Skeletal muscle tissue (tissue), 4 donors: ENCODE data around the gene FASTKD2. TPM values are rescaled to one million over a fixed set of nuclear protein-coding genes. Genes with fewer than 3 reads are reported as not detected.

ENCODE experiments used
- H3K27ac ChIP-seq: one replicate; pipeline ENCODE4 v1.7.0; 2013; ENCODE audit warnings: mild to moderate bottlenecking, low read depth, low read length, inconsistent platforms
- H3K27me3 ChIP-seq, 3 donors: one replicate each; pipeline ENCODE4 v1.7.0; 2013; ENCODE audit warnings: low read length in 3 of 3; ENCODE audit not compliant: control insufficient read depth in 3 of 3, insufficient read depth in 3 of 3
- H3K36me3 ChIP-seq, 3 donors: one replicate each; pipeline ENCODE4 v1.7.0; 2013; ENCODE audit warnings: low read length in 3 of 3; ENCODE audit not compliant: control insufficient read depth in 3 of 3, insufficient read depth in 3 of 3
- H3K4me1 ChIP-seq, 3 donors: one replicate each; pipeline ENCODE4 v1.7.0; 2013; ENCODE audit warnings: low read length in 3 of 3, mild to moderate bottlenecking in 3 of 3; ENCODE audit not compliant: control insufficient read depth in 3 of 3, insufficient read depth in 3 of 3
- H3K4me3 ChIP-seq, 3 donors: one replicate each; pipeline ENCODE4 v1.7.0; 2013; ENCODE audit warnings: low read length in 3 of 3
- H3K9ac ChIP-seq, 3 donors: one replicate each; pipeline ENCODE4 v1.7.0; 2013; ENCODE audit warnings: low read length in 3 of 3, mild to moderate bottlenecking in 3 of 3, moderate library complexity in 2 of 3, low read depth in 1 of 3
- H3K9me3 ChIP-seq, 3 donors: one replicate each; pipeline ENCODE4 v1.7.0; 2013; ENCODE audit warnings: low read length in 3 of 3; ENCODE audit not compliant: control insufficient read depth in 3 of 3
- total RNA-seq: library from RNA; depleted of rRNA; stranded (reverse); fragments of >200 nt; gene quantifications from one replicate; pipeline ENCODE4 v1.2.3, GENCODE V29; 2014
- donor health status: Osteomylitis.

The FASTKD2 gene
- total RNA-seq, 1 donor from 2014 or later = 35.0 TPM

DNA sequence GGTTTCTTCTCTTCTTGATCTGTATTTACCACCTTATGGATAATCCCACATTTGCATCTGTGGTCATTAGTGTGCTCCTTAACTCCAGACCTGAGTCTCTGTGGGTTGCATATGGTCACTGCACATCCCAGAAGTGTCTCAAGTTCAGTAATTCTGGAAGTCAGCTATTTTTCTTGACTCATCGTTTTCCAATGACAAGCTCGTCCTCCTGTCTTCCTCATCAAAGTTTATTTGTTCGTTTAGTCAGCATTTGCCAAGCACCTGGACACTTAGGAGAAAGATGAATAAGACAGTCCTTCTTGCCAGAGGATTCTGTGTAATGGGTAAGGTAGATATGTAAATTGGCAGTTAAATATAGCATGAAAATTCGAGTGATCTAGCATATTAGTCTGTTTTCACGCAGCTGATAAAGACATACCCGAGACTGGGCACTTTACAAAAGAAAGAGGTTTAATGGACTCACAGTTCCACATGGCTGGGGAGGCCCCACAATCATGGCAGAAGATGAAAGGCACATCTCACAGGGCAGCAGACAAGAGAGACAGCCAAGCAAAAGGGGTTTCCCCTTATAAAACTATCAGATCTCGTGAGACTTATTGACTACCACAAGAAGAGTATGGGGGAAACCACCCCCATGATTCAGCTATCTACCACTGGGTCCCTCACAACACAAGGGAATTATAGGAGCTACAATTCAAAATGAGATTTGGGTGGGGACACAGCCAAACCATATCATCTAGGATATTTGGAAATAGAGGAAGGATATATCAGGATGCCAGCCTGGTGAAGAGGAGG lies 19.4 kb downstream of the FASTKD2 start:
- H3K9me3 ChIP-seq = peaks cover 0 to 4% (median 0%) of the 10 kb centered on the region in 3 donors
- H3K27me3 ChIP-seq = no peaks in the 10 kb centered on the region
- peaks cover 22 to 66% (median 62%) of the 10 kb centered on the region in 3 donors for H3K36me3 ChIP-seq
- H3K9ac ChIP-seq = no peak overlapping the region
- H3K4me1 ChIP-seq = no peaks in the 10 kb centered on the region
- no peak overlapping the region for H3K4me3 ChIP-seq
- no peak overlapping the region for H3K27ac ChIP-seq

DNA sequence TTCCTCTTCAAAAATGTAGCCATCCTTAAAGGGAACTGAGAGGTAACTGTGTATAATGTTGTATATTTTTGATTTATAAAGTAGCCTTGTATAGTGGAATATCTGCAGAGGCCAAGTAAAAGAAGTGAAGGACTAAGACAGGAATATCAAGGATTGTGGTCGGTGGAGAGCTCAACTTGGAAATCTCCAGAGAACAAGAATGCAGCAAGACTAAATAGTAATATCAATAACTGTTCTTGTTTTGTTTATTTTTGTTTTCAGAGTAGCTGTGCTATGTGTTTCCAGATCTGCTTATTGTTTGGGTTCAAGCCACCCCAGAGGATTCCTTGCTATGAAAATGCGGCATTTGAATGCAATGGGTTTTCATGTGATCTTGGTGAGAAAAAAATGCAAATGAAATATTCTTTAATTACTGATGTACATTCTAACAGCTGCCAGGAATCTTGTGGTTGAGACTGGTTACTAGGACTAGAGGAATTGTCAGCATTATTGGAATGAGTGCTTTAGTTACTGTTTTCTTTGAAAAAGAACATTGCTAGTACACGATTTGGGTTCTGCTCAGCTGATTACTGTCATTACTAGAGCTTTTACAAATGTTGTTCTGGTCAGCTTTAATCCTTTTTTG lies 25.0 kb downstream of the FASTKD2 start:
- peaks cover 27 to 61% (median 60%) of the 10 kb centered on the region in 3 donors for H3K36me3 ChIP-seq

DNA sequence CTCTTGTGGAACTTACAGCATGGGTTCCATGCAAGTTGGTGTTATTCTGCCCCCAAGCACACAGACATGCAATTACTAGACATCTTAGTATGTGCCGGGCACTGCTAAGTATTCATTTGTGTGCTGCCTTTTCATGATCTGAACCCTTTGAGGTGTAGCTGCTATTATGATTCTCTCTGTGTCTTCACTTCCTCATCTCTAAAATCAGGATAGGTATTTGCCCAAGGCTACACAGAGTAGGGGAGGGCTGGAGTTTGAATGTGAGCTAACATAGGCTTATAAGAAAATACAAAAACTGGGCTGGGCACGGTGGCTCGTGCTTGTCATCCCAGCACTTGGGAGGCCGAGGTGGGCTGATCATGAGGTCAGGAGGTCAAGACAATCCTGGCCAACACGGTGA lies 27.2 kb downstream of the FASTKD2 start:
- H3K36me3 ChIP-seq = peaks cover 23 to 51% (median 47%) of the 10 kb centered on the region in 3 donors
- no peak overlapping the region for H3K27ac ChIP-seq
- H3K27me3 ChIP-seq = no peaks in the 10 kb centered on the region
- H3K4me3 ChIP-seq = no peak overlapping the region
- H3K9ac ChIP-seq = no peak overlapping the region
- no peaks in the 10 kb centered on the region for H3K9me3 ChIP-seq
- H3K4me1 ChIP-seq = peaks cover 0 to 4% (median 0%) of the 10 kb centered on the region in 3 donors

More for the DNA sequence above, 25.0 kb downstream of the FASTKD2 start:
- Histone ChIP-seq H3K27ac (no peak overlapping the region), H3K4me3 (no peak overlapping the region), H3K4me1 (no peaks in the 10 kb centered on the region), H3K9ac (no peak overlapping the region), H3K27me3 (no peaks in the 10 kb centered on the region), H3K9me3 (no peaks in the 10 kb centered on the region)

DNA sequence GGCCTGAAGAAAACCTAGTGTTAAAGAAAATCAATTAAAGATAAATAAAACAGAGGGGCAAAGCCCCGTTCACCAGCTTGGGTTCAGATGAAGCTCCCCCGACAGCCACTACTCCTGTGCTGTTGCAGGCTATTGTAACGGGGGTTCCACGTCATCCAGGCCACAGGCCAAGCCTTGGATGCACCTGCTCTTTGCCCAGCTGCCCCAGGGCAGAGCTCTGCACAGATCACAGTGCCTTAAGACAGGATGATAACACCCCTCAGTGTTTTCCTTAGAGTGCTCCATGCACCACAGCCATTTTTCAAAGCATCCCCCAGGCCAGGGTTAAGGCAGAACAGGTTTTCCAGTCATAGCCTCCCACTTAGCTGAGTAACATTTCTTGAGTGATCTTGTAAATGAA lies 32.0 kb downstream of the FASTKD2 start:
- Histone ChIP-seq H3K9ac (no peak overlapping the region), H3K4me3 (no peak overlapping the region), H3K27ac (no peak overlapping the region), H3K27me3 (no peaks in the 10 kb centered on the region), H3K36me3 (peaks cover 2 to 17% (median 10%) of the 10 kb centered on the region in 3 donors), H3K9me3 (no peaks in the 10 kb centered on the region), H3K4me1 (peaks cover 0 to 9% (median 3%) of the 10 kb centered on the region in 3 donors)

DNA sequence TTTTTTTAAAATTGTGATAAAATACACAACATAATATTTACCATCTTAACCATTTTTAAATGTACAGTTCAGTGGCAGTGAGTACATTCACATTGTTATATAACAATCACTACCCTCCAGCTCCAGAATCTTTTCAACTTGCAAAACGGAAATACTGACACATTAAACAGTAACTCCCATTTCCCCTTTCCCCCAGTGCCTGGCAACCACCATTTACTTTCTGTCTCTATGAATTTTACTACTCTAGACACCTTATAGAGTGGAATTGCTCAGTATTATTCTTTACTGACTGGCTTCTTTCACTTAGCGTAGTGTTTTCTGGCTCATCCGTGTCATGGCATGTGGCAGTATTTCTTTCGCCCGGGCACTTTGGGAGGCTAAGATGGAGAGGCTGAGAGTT lies 32.6 kb downstream of the FASTKD2 start:
- Histone ChIP-seq H3K27me3 (no peaks in the 10 kb centered on the region), H3K27ac (no peak overlapping the region), H3K9ac (no peak overlapping the region)

DNA sequence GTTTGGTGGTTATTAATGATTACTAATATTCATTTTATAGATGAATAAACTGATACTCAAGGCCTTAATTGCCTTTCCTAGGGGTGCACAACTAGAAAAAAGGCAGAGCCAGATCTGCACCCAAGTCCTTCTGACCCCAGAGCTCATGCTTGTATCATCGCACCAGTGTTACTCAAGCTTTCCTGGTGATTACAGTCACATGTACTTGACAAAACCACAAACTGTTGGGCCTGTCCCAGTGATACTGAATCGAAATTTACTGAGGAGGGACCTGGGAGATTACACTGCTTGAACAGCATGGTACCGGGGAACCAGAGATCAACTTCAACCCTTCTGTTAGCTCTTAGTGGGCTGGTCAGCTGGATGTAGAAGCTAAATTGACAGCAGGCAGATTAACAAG lies 33.7 kb downstream of the FASTKD2 start:
- Histone ChIP-seq H3K9ac (no peak overlapping the region), H3K27ac (no peak overlapping the region), H3K4me1 (peaks cover 0 to 9% (median 3%) of the 10 kb centered on the region in 3 donors), H3K27me3 (no peaks in the 10 kb centered on the region), H3K36me3 (peaks cover 0 to 7% (median 7%) of the 10 kb centered on the region in 3 donors), H3K4me3 (no peak overlapping the region), H3K9me3 (no peaks in the 10 kb centered on the region)

More for the DNA sequence above, 32.6 kb downstream of the FASTKD2 start:
- Histone ChIP-seq H3K9me3 (no peaks in the 10 kb centered on the region), H3K36me3 (peaks cover 0 to 14% (median 10%) of the 10 kb centered on the region in 3 donors), H3K4me1 (peaks cover 0 to 9% (median 3%) of the 10 kb centered on the region in 3 donors), H3K4me3 (peak overlapping the region in 1 of 3 donors; percentile 2)

DNA sequence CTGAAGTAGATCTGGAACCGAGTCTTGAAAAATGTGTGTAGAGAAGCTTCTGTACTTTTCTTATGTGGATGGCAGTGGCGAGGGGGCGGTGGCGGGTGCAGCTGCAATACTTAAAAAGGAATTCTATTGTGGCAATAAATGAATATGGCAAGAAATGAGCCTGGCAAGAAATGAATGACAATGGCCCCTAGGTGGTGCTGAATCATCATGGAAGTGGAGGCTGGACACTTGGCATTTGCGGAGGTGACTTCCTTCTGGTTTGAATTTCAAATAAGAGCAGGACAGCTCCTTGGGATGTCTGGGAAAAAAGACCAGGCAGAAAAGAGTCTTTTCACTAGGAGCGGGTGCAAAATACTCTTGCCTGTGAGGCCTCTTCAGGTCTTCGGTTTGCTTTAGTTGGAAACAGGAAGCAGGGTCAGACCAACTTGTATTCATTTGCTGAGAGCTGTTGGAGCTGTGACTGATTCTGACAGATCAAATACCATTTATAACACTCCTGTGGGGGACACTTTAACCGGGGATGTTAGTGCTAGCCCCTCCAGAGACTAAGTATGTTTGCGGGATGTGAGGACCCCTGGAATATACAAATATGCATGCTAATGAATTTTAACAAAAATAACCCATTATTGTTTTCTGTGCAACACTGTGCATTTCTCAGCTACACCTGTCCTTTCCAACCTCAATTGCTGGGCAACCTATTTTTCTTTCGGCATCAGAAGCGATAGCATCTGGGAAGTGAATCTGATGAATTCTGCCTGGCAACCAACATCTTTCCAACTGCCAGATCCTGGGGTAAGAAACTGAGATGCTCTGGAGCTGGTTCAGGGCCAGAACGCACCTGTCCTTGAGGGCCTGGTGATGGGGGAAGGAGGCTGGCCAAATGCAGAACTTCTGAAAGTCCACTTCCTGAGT lies 35.4 kb downstream of the FASTKD2 start:
- Histone ChIP-seq H3K27ac (no peak overlapping the region), H3K4me3 (no peak overlapping the region), H3K9ac (no peak overlapping the region)

DNA sequence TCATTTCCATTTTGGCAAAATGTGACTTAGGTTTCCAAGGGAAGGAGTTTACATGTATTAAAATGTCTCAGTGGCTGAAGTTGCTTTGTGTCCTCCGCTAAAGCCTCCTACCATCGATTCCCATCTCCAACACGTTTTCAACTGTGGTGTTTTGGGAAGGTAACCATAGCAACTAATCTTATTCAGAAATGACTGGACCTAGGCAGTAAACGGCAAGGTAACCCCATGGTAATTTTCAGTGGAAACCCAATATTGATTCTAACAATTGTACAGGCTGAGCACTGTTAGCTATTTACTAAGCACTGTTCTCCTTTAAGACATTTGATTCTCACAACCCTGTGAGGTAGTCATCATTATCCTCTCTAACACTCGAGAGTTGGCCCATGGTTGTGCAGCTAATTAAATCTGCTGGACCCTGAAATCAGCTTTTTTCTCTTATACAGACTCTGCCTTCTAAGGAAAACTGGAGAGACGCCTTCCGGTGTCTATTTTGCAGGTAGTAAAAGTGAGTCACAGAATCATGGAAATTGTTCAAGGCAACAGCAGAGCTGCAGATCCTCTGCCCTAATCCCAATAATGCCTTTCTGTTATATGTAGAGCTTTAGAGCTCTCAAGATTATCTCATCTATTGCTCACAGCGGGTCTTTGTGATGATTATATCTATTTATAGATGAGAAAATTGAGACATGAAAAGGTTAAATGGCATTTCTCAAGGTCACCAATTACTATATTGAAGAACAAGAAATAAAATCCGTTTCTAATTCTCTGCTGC lies 36.2 kb downstream of the FASTKD2 start:
- no peaks in the 10 kb centered on the region for H3K9me3 ChIP-seq
- H3K4me1 ChIP-seq = peaks cover 0 to 9% (median 3%) of the 10 kb centered on the region in 3 donors
- H3K9ac ChIP-seq = no peak overlapping the region
- H3K36me3 ChIP-seq = no peaks in the 10 kb centered on the region
- H3K4me3 ChIP-seq = no peak overlapping the region
- H3K27me3 ChIP-seq = no peaks in the 10 kb centered on the region
- no peak overlapping the region for H3K27ac ChIP-seq

More for the DNA sequence above, 35.4 kb downstream of the FASTKD2 start:
- Histone ChIP-seq H3K36me3 (peaks cover 0 to 2% (median 0%) of the 10 kb centered on the region in 3 donors), H3K9me3 (no peaks in the 10 kb centered on the region), H3K4me1 (peaks cover 0 to 9% (median 3%) of the 10 kb centered on the region in 3 donors), H3K27me3 (no peaks in the 10 kb centered on the region)
